GM12872 (cell line): Measurements from ENCODE around the gene NFIX.

ENCODE experiments used
- TF ChIP-seq, protein P1 (sequence below): IDR thresholded peaks from 3 replicates; pipeline ENCODE4 v1.5.1; 2011; ENCODE audit warnings: low read depth, mild to moderate bottlenecking, low read length, moderate library complexity; ENCODE audit not compliant: insufficient read depth

The NFIX gene

GRCh38 chr19:12956446-12957388, 38.6 kb upstream of the NFIX start, which contains the start of gene GADD45GIP1:
GADD45GIP1 (minus strand) TSS chr19:12957223; CDS start chr19:12957212, 11 bp downstream.
- TF ChIP-seq, protein P1, sequence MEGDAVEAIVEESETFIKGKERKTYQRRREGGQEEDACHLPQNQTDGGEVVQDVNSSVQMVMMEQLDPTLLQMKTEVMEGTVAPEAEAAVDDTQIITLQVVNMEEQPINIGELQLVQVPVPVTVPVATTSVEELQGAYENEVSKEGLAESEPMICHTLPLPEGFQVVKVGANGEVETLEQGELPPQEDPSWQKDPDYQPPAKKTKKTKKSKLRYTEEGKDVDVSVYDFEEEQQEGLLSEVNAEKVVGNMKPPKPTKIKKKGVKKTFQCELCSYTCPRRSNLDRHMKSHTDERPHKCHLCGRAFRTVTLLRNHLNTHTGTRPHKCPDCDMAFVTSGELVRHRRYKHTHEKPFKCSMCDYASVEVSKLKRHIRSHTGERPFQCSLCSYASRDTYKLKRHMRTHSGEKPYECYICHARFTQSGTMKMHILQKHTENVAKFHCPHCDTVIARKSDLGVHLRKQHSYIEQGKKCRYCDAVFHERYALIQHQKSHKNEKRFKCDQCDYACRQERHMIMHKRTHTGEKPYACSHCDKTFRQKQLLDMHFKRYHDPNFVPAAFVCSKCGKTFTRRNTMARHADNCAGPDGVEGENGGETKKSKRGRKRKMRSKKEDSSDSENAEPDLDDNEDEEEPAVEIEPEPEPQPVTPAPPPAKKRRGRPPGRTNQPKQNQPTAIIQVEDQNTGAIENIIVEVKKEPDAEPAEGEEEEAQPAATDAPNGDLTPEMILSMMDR, result no peak

- TF ChIP-seq, protein P1, result no peak
These were observed 35.8 kb upstream of the NFIX start for GRCh38 chr19:12959481-12959880.

GRCh38 chr19:12965017-12965811, 30.1 kb upstream of the NFIX start:
- TF ChIP-seq, protein P1, result peak; percentile 93

DNA sequence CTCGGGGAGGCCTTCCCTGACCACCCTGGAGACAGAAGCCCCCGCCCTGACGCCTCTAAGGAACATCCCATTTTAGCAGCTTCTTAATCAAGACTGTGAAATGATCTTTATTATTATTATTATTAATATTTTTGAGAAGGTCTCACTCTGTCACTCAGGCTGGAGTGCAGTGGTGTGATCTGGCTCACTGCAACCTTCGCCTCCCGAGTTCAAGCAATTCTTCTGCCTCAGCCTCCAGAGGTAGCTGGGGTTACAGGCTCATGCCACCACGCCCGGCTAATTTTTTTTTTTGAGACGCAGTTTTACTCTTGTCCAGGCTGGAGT, 29.5 kb upstream of the NFIX start:
- TF ChIP-seq, protein P1, result no peak

DNA sequence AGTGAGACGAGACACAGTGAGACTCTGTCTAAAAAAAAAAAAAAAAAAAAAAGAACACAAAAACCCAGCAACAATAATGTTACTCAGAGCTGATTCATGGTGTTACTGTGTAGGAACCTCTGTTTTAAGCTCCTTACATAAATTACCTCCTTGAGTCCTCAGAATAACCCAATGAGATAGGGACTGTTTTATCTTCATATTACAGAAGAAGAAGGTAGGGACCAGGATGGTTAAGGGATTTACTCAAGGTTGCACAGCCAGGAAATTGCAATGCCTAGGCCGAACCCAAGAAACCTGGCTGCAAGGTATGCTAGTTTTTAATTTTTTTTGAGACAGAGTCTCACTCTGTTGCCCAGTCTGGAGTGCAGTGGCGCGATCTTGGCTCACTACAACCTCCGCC, 27.4 kb upstream of the NFIX start:
- TF ChIP-seq, protein P1, result no peak

- TF ChIP-seq, protein P1, result no peak
These were observed 25.8 kb upstream of the NFIX start, which contains the start of gene DAND5 for GRCh38 chr19:12969292-12969988. DAND5 (plus strand) TSS chr19:12969576; CDS start chr19:12969661, 85 bp downstream.
